WI38 (cell line): ENCODE data around the gene MYMX.

Source experiments
- H3K4me3 ChIP-seq: 2 replicates; pipeline ENCODE4 v1.5.1; 2011; ENCODE audit warnings: low read depth, mild to moderate bottlenecking, control low read depth, low read length
- TF ChIP-seq, protein P1 (sequence below): IDR thresholded peaks from 2 replicates; pipeline ENCODE4 v1.5.1; 2012; ENCODE audit warnings: low read depth, mild to moderate bottlenecking, control low read depth, low read length

Gene MYMX

DNA sequence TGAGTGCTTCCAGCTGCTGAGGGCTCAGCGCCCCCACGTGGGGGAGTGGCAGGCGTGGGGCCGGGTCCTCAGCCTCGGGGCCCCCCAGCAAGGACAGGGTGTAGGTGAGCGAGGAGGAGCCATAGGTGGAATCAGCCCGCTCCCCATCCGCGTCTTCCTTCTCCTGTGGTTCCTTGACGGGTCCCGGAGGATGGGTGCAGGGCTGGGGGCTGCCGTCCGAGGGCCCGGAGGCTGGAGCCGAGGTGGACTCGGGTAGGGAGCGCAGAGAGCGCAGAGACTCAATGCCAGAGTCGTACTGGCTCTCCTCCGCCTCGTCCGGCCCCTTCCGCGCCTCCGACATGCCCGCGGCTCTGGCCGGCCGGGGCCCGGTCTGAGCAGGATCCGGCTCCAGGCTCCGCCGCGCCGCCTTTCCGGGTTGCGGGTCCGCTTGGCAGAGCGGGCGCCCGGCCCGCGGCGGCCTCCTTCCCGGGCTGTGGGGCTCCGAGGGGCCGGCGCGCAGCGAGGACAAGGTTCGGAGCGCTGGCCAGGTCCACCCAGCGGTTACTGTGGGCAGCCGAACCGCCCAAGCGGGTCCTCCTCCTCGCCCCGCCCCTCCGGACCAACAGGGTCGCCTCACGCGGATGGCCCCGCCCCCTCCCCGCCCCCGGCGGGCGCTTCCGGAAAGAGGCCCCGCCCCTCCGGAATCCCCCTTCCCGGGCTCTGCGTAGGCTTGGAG lies 48.4 kb downstream of the MYMX start, which contains the start of gene NFKBIE:
Gene NFKBIE, minus strand, starts transcription at position 545 of the 715 bp plus-strand sequence. Its CDS starts 205 bp downstream, at position 340.
- TF ChIP-seq, protein P1, sequence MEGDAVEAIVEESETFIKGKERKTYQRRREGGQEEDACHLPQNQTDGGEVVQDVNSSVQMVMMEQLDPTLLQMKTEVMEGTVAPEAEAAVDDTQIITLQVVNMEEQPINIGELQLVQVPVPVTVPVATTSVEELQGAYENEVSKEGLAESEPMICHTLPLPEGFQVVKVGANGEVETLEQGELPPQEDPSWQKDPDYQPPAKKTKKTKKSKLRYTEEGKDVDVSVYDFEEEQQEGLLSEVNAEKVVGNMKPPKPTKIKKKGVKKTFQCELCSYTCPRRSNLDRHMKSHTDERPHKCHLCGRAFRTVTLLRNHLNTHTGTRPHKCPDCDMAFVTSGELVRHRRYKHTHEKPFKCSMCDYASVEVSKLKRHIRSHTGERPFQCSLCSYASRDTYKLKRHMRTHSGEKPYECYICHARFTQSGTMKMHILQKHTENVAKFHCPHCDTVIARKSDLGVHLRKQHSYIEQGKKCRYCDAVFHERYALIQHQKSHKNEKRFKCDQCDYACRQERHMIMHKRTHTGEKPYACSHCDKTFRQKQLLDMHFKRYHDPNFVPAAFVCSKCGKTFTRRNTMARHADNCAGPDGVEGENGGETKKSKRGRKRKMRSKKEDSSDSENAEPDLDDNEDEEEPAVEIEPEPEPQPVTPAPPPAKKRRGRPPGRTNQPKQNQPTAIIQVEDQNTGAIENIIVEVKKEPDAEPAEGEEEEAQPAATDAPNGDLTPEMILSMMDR = no peak
- H3K4me3 ChIP-seq = peak within 1 kb of the TSS; percentile 74

GRCh38 chr6:44265722-44266233 lies 49.1 kb downstream of the MYMX start:
- TF ChIP-seq, protein P1 = no peak
- no peak overlapping the region; the same call in 1 of the 2 replicates for H3K4me3 ChIP-seq

GRCh38 chr6:44266347-44266746 lies 49.6 kb downstream of the MYMX start:
- H3K4me3 ChIP-seq = no peak overlapping the region
- TF ChIP-seq, protein P1 = no peak

DNA sequence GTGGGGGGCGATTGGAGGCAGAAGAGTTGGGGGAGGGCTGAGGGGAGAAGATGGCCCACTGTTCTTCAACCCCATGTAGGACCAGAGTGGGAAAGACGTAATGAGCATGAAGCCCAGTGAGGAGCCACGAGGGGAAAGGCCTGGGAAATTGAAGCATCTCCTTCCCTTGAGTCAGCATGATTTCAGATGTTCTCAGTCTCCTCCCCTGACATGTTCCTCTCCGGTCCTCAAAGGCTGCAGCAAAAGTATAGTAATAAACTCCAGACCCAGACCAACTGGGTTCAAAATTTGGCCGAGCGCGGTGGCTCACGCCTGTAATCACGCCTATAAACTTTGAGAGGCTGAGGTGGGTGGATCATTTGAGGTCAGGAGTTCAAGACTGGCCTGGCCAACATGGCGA lies 50.5 kb downstream of the MYMX start:
- TF ChIP-seq, protein P1 = no peak
- H3K4me3 ChIP-seq = no peak overlapping the region
